ENCODE data around the gene RGSL1.
"Not testable (repeated sequence)": the region's sequence is repeated elsewhere in the genome, so short reads cannot be mapped to it uniquely, and the experiment has no call there.

Gene RGSL1

DNA sequence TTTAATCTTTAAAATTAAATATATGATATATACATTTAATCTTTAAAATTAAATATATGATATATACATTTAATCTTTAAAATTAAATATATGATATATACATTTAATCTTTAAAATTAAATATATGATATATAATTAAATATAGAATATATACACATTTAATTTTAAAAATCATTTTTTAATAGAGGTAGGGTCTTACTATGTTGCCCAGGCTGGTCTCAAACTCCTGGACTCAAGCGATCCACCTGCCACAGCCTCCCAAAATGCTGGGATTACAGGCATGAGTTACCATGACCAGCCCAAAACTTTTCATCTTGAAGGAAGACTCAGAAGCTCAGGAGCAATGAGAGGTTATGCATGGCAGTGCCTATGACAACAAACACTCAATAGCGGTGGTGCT, 2.8 kb upstream of the RGSL1 start:
- H3K4me1 ChIP-seq (ENCODE audit: control insufficient read depth, insufficient read depth, low read length); H3K9ac ChIP-seq (ENCODE audit: low read length); H3K36me3 ChIP-seq (ENCODE audit: control insufficient read depth, insufficient read depth, low read length, severe bottlenecking); DNase-seq (ENCODE audit: low read depth); H3K9me3 ChIP-seq (ENCODE audit: control insufficient read depth, low read length); H3K4me3 ChIP-seq (ENCODE audit: low read length): not testable (repeated sequence)
- peaks cover 12% of the 10 kb centered on the region for H3K27me3 ChIP-seq (replicated peaks; ENCODE audit: control insufficient read depth, insufficient read depth, low read length)

DNA sequence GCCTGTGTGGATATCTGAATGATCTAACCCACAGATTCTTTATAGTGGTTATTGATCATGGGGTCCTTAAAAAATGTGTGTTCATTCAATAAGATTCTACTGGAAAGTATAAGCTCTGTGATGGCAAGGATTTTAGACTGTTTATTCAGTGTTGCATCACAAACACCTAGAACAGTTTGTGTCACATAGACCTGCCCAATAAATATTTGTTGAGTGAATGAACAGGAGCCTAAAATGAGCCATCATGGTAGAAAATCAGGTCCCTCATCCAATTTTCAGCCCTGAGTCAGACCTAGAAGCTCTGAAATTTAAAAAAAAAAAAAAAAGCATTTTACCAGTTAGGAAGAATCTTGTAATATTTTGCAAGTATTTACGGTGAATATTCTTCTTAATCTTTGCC, 2.3 kb upstream of the RGSL1 start:
- Histone ChIP-seq H3K4me3 (ENCODE audit: low read length) (no peak overlapping the region), H3K9ac (ENCODE audit: low read length) (no peak overlapping the region), H3K36me3 (ENCODE audit: control insufficient read depth, insufficient read depth, low read length, severe bottlenecking) (no peaks in the 10 kb centered on the region), H3K27me3 (replicated peaks; ENCODE audit: control insufficient read depth, insufficient read depth, low read length) (peaks cover 8% of the 10 kb centered on the region), H3K9me3 (ENCODE audit: control insufficient read depth, low read length) (no peaks in the 10 kb centered on the region), H3K4me1 (ENCODE audit: control insufficient read depth, insufficient read depth, low read length) (no peaks in the 10 kb centered on the region)
- no peak for DNase-seq (ENCODE audit: low read depth)

DNA sequence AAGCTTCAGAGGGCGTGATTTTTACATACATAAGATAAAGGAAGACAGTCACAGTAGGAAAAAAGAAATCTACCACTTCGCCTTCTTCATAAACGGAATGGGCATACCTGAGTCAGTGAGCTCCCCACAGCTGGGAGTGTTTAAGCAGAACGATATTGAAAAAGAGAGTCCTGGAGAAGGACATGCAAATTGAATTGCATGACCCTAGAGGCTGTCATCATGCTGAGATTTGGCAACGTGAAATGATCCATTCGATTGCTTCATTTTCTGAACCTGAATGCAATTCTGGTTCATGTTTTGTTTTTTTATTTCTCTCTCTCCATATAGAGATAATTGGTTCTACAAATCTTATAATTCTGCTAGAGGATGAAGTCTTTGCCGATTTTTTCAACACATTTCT, 3.7 kb downstream of the RGSL1 start:
- H3K36me3 ChIP-seq (ENCODE audit: control insufficient read depth, insufficient read depth, low read length, severe bottlenecking) = no peaks in the 10 kb centered on the region
- no peak overlapping the region for H3K4me3 ChIP-seq (ENCODE audit: low read length)
- peaks cover 15% of the 10 kb centered on the region for H3K27me3 ChIP-seq (replicated peaks; ENCODE audit: control insufficient read depth, insufficient read depth, low read length)
- no peak overlapping the region for H3K9ac ChIP-seq (ENCODE audit: low read length)
- no peaks in the 10 kb centered on the region for H3K9me3 ChIP-seq (ENCODE audit: control insufficient read depth, low read length)
- peaks cover 3% of the 10 kb centered on the region for H3K4me1 ChIP-seq (ENCODE audit: control insufficient read depth, insufficient read depth, low read length)
- DNase-seq (ENCODE audit: low read depth) = peak; percentile 47

DNA sequence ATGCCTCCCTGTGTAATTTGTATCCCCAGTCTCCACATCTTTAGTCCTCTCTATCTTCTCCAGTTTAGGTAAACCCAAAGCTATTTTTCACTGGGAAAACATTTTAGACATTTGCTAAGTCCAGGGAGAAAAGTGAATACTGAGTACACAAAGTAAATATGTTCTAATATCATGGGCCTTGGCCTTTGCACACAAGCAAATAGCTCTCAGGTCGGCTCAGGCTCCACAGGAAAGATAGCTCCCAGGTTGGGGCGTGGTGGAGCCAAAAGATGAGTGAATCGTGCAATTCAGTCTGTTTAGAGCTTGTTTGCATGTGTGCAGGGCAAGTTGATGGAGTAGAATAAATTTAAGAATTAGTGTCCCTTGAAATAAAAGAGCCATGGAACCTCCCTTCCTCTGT, 7.9 kb downstream of the RGSL1 start:
- H3K9ac ChIP-seq (ENCODE audit: low read length) = no peak overlapping the region
- no peak for DNase-seq (ENCODE audit: low read depth)
- peaks cover 15% of the 10 kb centered on the region for H3K27me3 ChIP-seq (replicated peaks; ENCODE audit: control insufficient read depth, insufficient read depth, low read length)
- H3K4me3 ChIP-seq (ENCODE audit: low read length) = no peak overlapping the region
- H3K9me3 ChIP-seq (ENCODE audit: control insufficient read depth, low read length) = no peaks in the 10 kb centered on the region
- H3K4me1 ChIP-seq (ENCODE audit: control insufficient read depth, insufficient read depth, low read length) = peaks cover 8% of the 10 kb centered on the region
- H3K36me3 ChIP-seq (ENCODE audit: control insufficient read depth, insufficient read depth, low read length, severe bottlenecking) = no peaks in the 10 kb centered on the region

DNA sequence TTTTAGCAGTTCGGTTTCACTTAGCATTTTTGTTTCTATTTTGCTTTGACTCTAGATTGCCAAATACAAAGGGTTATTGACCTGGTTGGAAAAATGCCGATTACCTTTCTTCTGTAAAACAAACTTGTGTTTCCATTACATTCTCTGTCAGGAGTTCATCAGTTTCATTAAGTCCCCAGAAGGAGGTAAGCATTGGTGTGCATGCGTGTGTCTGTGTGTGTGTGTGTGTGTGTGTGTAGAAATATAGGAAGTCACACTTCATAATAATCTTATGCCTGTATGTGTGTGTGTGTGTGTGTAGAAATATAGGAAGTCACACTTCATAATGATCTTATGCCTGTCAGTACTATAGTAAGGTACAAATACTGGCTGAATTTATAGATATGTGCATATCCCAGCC, 10.0 kb downstream of the RGSL1 start:
- H3K9ac ChIP-seq (ENCODE audit: low read length) = no peak overlapping the region
- peaks cover 15% of the 10 kb centered on the region for H3K27me3 ChIP-seq (replicated peaks; ENCODE audit: control insufficient read depth, insufficient read depth, low read length)
- H3K4me1 ChIP-seq (ENCODE audit: control insufficient read depth, insufficient read depth, low read length) = peaks cover 5% of the 10 kb centered on the region
- no peaks in the 10 kb centered on the region for H3K9me3 ChIP-seq (ENCODE audit: control insufficient read depth, low read length)
- no peak overlapping the region for H3K4me3 ChIP-seq (ENCODE audit: low read length)
- no peak for DNase-seq (ENCODE audit: low read depth)
- H3K36me3 ChIP-seq (ENCODE audit: control insufficient read depth, insufficient read depth, low read length, severe bottlenecking) = no peaks in the 10 kb centered on the region

DNA sequence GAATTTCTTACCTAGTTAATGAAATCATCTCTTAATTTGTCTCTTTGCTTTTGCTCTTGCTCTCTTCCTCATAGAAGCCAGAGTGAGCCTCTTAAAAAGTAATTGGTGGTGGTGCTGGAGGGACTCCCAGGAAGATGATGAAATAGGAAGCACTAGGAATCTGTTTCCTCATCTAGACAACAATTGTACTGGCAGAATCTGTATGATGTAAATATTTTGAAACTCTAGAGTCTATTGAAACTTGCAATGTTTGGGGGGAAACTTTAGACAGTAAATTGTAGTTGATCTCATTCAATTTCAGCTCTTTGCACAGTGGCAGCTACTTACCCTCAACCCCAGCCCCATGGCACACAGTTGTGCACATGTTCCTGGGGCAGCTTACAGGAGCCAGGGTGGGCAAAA, 10.6 kb downstream of the RGSL1 start:
- Histone ChIP-seq H3K4me3 (ENCODE audit: low read length) (no peak overlapping the region), H3K9me3 (ENCODE audit: control insufficient read depth, low read length) (no peaks in the 10 kb centered on the region), H3K9ac (ENCODE audit: low read length) (no peak overlapping the region), H3K4me1 (ENCODE audit: control insufficient read depth, insufficient read depth, low read length) (peaks cover 5% of the 10 kb centered on the region), H3K27me3 (replicated peaks; ENCODE audit: control insufficient read depth, insufficient read depth, low read length) (peaks cover 14% of the 10 kb centered on the region), H3K36me3 (ENCODE audit: control insufficient read depth, insufficient read depth, low read length, severe bottlenecking) (no peaks in the 10 kb centered on the region)
- peak; percentile 64 for DNase-seq (ENCODE audit: low read depth)

DNA sequence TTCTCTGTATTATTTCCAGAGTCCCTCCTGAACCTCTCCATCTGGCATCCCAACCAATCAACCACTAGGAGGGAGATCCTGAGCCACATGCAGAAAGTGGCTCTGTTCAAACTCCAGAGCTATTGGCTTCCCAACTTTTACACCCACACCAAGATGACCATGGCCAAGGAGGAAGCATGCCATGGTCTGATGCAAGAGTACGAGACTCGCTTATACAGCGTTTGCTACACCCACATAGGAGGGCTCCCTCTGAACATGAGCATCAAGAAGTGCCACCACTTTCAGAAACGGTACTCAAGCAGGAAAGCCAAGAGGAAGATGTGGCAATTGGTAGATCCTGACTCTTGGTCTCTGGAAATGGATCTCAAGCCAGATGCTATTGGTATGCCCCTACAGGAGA, 23.6 kb downstream of the RGSL1 start:
- Histone ChIP-seq H3K4me1 (ENCODE audit: control insufficient read depth, insufficient read depth, low read length) (no peaks in the 10 kb centered on the region), H3K36me3 (ENCODE audit: control insufficient read depth, insufficient read depth, low read length, severe bottlenecking) (no peaks in the 10 kb centered on the region), H3K4me3 (ENCODE audit: low read length) (no peak overlapping the region), H3K9ac (ENCODE audit: low read length) (no peak overlapping the region), H3K9me3 (ENCODE audit: control insufficient read depth, low read length) (peaks cover 7% of the 10 kb centered on the region), H3K27me3 (replicated peaks; ENCODE audit: control insufficient read depth, insufficient read depth, low read length) (peaks cover 2% of the 10 kb centered on the region)
- DNase-seq (ENCODE audit: low read depth) = no peak

DNA sequence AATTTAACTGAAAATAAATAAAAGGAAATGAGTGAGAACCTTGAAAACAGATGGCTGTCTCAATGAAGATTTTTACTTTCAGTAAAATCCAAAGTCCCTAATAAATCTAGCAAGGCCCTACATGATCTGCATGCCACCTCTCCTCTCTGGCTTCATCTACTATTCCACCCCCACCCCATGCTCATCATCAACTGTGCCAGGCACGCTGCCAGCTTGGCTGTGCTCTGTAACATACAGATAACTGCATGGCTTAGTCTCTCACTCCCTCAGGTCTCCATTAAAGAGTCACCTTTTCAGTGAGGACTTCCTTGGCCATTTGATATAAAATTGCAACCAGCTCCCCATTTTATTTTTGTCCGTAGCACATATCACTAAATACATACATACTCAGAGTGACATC, 26.7 kb downstream of the RGSL1 start:
- H3K9me3 ChIP-seq (ENCODE audit: control insufficient read depth, low read length) = peaks cover 14% of the 10 kb centered on the region
- no peak overlapping the region for H3K9ac ChIP-seq (ENCODE audit: low read length)
- no peak for DNase-seq (ENCODE audit: low read depth)
- H3K4me1 ChIP-seq (ENCODE audit: control insufficient read depth, insufficient read depth, low read length) = no peaks in the 10 kb centered on the region
- H3K27me3 ChIP-seq (replicated peaks; ENCODE audit: control insufficient read depth, insufficient read depth, low read length) = peaks cover 2% of the 10 kb centered on the region
- no peaks in the 10 kb centered on the region for H3K36me3 ChIP-seq (ENCODE audit: control insufficient read depth, insufficient read depth, low read length, severe bottlenecking)
- H3K4me3 ChIP-seq (ENCODE audit: low read length) = no peak overlapping the region

DNA sequence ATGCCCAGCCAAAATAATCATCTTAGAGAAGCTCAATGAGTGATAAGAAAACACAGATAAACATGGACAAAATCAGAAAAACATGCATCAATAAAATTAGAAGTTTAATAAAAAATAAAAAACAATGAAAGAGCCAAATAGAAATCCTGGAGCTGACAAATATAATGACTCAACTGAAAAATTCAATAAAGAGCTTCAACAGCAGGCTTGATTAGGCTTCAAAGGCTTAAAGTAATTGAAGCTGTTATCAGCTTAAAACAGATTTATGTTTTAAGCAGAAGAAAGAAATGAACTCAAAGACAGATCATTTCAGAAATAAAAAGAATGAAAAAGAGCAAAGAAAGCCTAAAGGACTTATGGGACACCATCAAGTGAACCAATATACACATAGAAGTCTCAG, 28.3 kb downstream of the RGSL1 start:
- DNase-seq (ENCODE audit: low read depth) = no peak
- Histone ChIP-seq H3K9me3 (ENCODE audit: control insufficient read depth, low read length) (peaks cover 20% of the 10 kb centered on the region), H3K36me3 (ENCODE audit: control insufficient read depth, insufficient read depth, low read length, severe bottlenecking) (no peaks in the 10 kb centered on the region), H3K4me1 (ENCODE audit: control insufficient read depth, insufficient read depth, low read length) (no peaks in the 10 kb centered on the region), H3K27me3 (replicated peaks; ENCODE audit: control insufficient read depth, insufficient read depth, low read length) (no peaks in the 10 kb centered on the region), H3K4me3 (ENCODE audit: low read length) (no peak overlapping the region), H3K9ac (ENCODE audit: low read length) (no peak overlapping the region)

DNA sequence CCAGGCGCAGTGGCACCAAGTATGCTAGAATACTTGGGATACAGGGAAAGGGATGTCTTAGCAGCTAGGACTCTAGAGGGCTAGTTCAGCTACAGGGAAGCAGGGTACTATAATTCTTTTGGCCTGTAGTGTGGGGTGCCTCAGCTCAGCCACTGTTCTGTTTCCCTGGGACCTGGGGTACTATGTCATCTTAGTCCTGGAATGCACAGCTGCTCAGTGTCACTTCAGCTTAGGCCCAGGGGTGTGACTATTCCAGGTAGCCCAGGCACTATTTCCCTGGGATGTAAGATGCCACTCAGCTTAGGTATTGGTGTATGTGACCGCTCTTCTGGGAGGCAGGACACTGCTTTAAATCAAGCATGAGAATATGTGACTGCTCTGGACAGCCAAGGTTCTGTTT, 34.1 kb downstream of the RGSL1 start:
- Histone ChIP-seq H3K4me1 (ENCODE audit: control insufficient read depth, insufficient read depth, low read length) (no peaks in the 10 kb centered on the region), H3K9ac (ENCODE audit: low read length) (no peak overlapping the region), H3K36me3 (ENCODE audit: control insufficient read depth, insufficient read depth, low read length, severe bottlenecking) (no peaks in the 10 kb centered on the region), H3K4me3 (ENCODE audit: low read length) (no peak overlapping the region), H3K27me3 (replicated peaks; ENCODE audit: control insufficient read depth, insufficient read depth, low read length) (peaks cover 10% of the 10 kb centered on the region), H3K9me3 (ENCODE audit: control insufficient read depth, low read length) (peaks cover 8% of the 10 kb centered on the region)
- DNase-seq (ENCODE audit: low read depth) = no peak

DNA sequence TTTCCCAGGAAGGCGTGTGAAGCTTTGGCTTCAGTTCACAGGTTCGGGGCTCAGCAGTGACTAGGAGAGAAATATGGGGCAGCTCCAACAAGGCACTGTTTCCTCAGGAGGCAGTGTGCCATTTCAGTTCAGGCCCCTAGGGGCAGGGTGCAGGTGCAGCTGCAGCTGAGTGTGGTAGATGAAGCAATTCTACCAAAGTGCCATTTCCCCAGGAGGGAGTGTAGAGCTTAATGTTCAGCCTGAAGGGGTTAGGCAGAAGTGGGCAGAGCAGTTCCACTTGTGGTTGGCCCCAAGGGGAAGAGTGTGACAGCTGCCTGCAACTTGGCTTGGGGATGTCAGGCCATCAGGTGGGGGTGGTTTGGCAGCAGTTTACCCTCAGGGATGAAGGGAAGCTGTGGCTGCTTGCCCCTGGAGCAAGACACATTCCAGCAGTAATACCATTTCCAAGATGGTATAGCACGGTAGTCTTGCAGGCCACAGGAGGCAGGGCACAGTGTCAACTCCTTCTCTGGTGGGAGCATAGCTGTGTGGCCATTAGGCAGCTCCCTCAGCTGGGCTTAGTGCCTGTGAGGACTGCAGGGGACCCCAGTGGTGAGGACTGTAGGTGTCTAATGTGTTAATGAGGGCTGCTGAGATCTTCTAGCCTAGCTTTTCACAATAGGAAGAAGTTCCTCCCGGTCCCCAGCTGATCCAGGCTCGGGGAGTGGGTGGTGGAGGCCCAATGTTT, 34.7 kb downstream of the RGSL1 start:
- H3K4me3 ChIP-seq (ENCODE audit: low read length) = no peak overlapping the region
- no peak overlapping the region for H3K9ac ChIP-seq (ENCODE audit: low read length)
- peaks cover 6% of the 10 kb centered on the region for H3K9me3 ChIP-seq (ENCODE audit: control insufficient read depth, low read length)
- H3K4me1 ChIP-seq (ENCODE audit: control insufficient read depth, insufficient read depth, low read length) = no peaks in the 10 kb centered on the region
- no peaks in the 10 kb centered on the region for H3K36me3 ChIP-seq (ENCODE audit: control insufficient read depth, insufficient read depth, low read length, severe bottlenecking)
- DNase-seq (ENCODE audit: low read depth) = no peak
- peaks cover 10% of the 10 kb centered on the region for H3K27me3 ChIP-seq (replicated peaks; ENCODE audit: control insufficient read depth, insufficient read depth, low read length)

DNA sequence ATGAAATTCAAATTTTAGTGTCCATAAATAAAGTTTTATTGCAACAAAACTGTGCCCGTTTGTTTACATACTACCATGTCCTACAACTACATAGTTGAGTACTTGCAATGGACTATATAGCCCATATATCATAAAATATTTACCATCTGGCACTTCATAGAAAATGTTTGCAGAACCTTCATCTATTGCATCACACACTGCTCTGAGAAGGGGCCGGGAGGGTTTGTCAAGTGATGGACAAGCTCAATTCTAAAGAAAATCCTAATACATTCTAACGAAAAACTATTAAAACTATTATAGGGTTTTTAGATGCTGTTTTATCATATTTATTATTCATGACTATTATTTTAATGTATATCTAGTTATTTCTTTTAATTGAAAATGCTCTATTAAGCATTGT, 35.9 kb downstream of the RGSL1 start:
- peaks cover 10% of the 10 kb centered on the region for H3K27me3 ChIP-seq (replicated peaks; ENCODE audit: control insufficient read depth, insufficient read depth, low read length)
- no peak overlapping the region for H3K9ac ChIP-seq (ENCODE audit: low read length)
- H3K4me3 ChIP-seq (ENCODE audit: low read length) = no peak overlapping the region
- H3K36me3 ChIP-seq (ENCODE audit: control insufficient read depth, insufficient read depth, low read length, severe bottlenecking) = no peaks in the 10 kb centered on the region
- no peaks in the 10 kb centered on the region for H3K4me1 ChIP-seq (ENCODE audit: control insufficient read depth, insufficient read depth, low read length)
- no peak for DNase-seq (ENCODE audit: low read depth)
- peaks cover 6% of the 10 kb centered on the region for H3K9me3 ChIP-seq (ENCODE audit: control insufficient read depth, low read length)
